Lung (tissue), 16 donors: ENCODE data around the gene UCMA. TPM values are rescaled to one million over a fixed set of nuclear protein-coding genes. Genes with fewer than 3 reads are reported as not detected.
"Not testable (repeated sequence)": the region's sequence is repeated elsewhere in the genome, so short reads cannot be mapped to it uniquely, and the experiment has no call there.

Source experiments
- ATAC-seq: fragments of 200-7000 bp; cut with Tn5 transposase; one replicate; pipeline ENCODE4 v1.9.1; 2020; ENCODE audit warnings: moderate number of reproducible peaks; ENCODE audit not compliant: insufficient read depth, low FRiP score
- DNase-seq, 3 donors: peaks; one replicate each; pipeline ENCODE4 v3.0.0-alpha.2; 2013 to 2017
- H3K27ac ChIP-seq, 2 donors: one replicate each; pipeline ENCODE4 v1.5.1; 2013; ENCODE audit warnings: mild to moderate bottlenecking in 2 of 2, moderate library complexity in 2 of 2, control low read depth in 1 of 2, inconsistent platforms in 1 of 2, low read depth in 1 of 2, low read length in 1 of 2
- H3K27me3 ChIP-seq, 3 donors: one replicate each; pipeline ENCODE4 v1.5.1; 2013; ENCODE audit warnings: low read length in 2 of 3; ENCODE audit not compliant: control insufficient read depth in 3 of 3, insufficient read depth in 3 of 3
- H3K36me3 ChIP-seq, 4 donors: one replicate each; pipeline ENCODE4 v1.5.1; 2013; ENCODE audit warnings: low read length in 4 of 4, mild to moderate bottlenecking in 1 of 4, moderate library complexity in 1 of 4; ENCODE audit not compliant: control insufficient read depth in 4 of 4, insufficient read depth in 4 of 4
- H3K4me1 ChIP-seq, 5 donors: one replicate each; pipeline ENCODE4 v1.5.1; 2013; ENCODE audit warnings: low read length in 5 of 5, mild to moderate bottlenecking in 2 of 5, moderate library complexity in 1 of 5; ENCODE audit not compliant: control insufficient read depth in 5 of 5, insufficient read depth in 5 of 5
- H3K4me3 ChIP-seq: one replicate; pipeline ENCODE4 v1.5.1; 2013; ENCODE audit warnings: mild to moderate bottlenecking, control low read depth, moderate library complexity
- H3K9ac ChIP-seq, 2 donors: one replicate each; pipeline ENCODE4 v1.5.1; 2013; ENCODE audit warnings: low read length in 2 of 2, control low read depth in 1 of 2; ENCODE audit not compliant: insufficient read depth in 1 of 2
- H3K9me3 ChIP-seq, 4 donors: one replicate each; pipeline ENCODE4 v1.5.1; 2013; ENCODE audit warnings: low read length in 3 of 4, mild to moderate bottlenecking in 1 of 4, moderate library complexity in 1 of 4; ENCODE audit not compliant: control insufficient read depth in 4 of 4, insufficient read depth in 3 of 4
- WGBS, 2 donors: extraction: QIAGEN DNeasy Blood & Tissue Kit; methylation state at CpG; one replicate each; pipeline ENCODE4 v1.1.7; 2013; 5-methylcytosine and 5-hydroxymethylcytosine counted together
- long read RNA-seq, 5 donors: transcript quantifications; one replicate each; lab custom pipeline, GENCODE V29; 2026
- polyA plus RNA-seq, 2 donors: library from polyadenylated mRNA; stranded (reverse); fragments of 200-250 nt; gene quantifications; one replicate each; pipeline ENCODE4 v1.2.1, GENCODE V29; 2013
- total RNA-seq, 2 donors: library from RNA; depleted of rRNA in 1 of 2; stranded (reverse); fragments of >200 nt in 1 of 2; gene quantifications; one replicate each; pipeline ENCODE4 v1.2.1, GENCODE V29; 2014 to 2021
- TF ChIP-seq, protein P1 (sequence below): IDR thresholded peaks from 2 replicates; pipeline ENCODE4 v1.5.1; 2012; ENCODE audit warnings: mild to moderate bottlenecking; ENCODE audit errors: control extremely low read depth, extremely low read depth
- donor health status: control.
- donor health status: control.
- donor health status: Bipolar disorder and iron deficiency.
- donor health status: healthy.
- donor health status: DM: yes; HTN: yes; CAD: no.

Gene UCMA, protein sequence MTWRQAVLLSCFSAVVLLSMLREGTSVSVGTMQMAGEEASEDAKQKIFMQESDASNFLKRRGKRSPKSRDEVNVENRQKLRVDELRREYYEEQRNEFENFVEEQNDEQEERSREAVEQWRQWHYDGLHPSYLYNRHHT
- total RNA-seq (under 1 TPM in 1 of 2 donors, not detected in 1; 0.91 TPM), polyA plus RNA-seq (not detected)
- long read RNA-seq, donor 1: 0 reads
- long read RNA-seq, donor 2: 0 reads
- long read RNA-seq, donor 3: 0 reads
- long read RNA-seq, donor 4: 0 reads
- long read RNA-seq, donor 5: 0 reads

DNA sequence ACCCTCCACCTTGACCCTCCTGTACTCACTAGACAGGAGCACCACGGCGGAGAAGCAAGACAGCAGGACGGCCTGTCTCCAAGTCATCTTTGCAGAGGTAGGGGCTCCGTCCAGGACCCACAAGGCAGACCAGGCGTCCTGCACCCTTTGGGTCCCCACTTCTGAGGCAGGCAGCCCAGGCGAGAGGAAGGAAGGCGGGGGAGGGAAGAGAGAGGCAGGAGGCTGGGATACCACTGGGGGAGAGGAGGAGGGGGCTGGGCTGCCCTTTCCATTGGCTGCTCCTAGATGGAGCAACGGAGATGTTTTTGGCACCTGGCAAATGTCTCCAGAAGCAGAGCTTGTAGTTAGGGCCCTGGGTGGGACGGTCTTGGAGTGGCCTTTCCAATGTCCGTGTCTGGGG is at the start of gene UCMA:
Gene UCMA (minus strand): TSS at position 203 of the 400 bp plus-strand sequence. CDS start 116 bp downstream, at position 87.
- 64 to 74% methylated on average over 10 of the region's 10 CpGs for WGBS, 2 donors

GRCh38 chr10:13282348-13282747 is 48.2 kb upstream of the UCMA start:
- H3K4me1 ChIP-seq, DNase-seq, ATAC-seq, H3K27me3 ChIP-seq, H3K27ac ChIP-seq, H3K4me3 ChIP-seq, H3K9me3 ChIP-seq, H3K9ac ChIP-seq: not testable (repeated sequence)
- WGBS, 2 donors: 96% methylated on average over 6 of the region's 6 CpGs
- H3K36me3 ChIP-seq: peaks cover 6 to 34% (median 11%) of the 10 kb centered on the region in 4 donors

More for the DNA sequence above, at the start of gene UCMA:
- Histone ChIP-seq H3K4me1 (no peaks in the 10 kb centered on the region), H3K9me3 (peaks cover 0 to 2% (median 0%) of the 10 kb centered on the region in 4 donors), H3K27ac (no peak within 1 kb of the TSS), H3K9ac (no peak within 1 kb of the TSS), H3K36me3 (no peaks in the 10 kb centered on the region), H3K27me3 (no peaks in the 10 kb centered on the region), H3K4me3 (no peak within 1 kb of the TSS)
- ATAC-seq: no peak
- DNase-seq: peak in 1 of 3 donors; percentile 41
- TF ChIP-seq, protein P1, sequence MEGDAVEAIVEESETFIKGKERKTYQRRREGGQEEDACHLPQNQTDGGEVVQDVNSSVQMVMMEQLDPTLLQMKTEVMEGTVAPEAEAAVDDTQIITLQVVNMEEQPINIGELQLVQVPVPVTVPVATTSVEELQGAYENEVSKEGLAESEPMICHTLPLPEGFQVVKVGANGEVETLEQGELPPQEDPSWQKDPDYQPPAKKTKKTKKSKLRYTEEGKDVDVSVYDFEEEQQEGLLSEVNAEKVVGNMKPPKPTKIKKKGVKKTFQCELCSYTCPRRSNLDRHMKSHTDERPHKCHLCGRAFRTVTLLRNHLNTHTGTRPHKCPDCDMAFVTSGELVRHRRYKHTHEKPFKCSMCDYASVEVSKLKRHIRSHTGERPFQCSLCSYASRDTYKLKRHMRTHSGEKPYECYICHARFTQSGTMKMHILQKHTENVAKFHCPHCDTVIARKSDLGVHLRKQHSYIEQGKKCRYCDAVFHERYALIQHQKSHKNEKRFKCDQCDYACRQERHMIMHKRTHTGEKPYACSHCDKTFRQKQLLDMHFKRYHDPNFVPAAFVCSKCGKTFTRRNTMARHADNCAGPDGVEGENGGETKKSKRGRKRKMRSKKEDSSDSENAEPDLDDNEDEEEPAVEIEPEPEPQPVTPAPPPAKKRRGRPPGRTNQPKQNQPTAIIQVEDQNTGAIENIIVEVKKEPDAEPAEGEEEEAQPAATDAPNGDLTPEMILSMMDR: no peak

DNA sequence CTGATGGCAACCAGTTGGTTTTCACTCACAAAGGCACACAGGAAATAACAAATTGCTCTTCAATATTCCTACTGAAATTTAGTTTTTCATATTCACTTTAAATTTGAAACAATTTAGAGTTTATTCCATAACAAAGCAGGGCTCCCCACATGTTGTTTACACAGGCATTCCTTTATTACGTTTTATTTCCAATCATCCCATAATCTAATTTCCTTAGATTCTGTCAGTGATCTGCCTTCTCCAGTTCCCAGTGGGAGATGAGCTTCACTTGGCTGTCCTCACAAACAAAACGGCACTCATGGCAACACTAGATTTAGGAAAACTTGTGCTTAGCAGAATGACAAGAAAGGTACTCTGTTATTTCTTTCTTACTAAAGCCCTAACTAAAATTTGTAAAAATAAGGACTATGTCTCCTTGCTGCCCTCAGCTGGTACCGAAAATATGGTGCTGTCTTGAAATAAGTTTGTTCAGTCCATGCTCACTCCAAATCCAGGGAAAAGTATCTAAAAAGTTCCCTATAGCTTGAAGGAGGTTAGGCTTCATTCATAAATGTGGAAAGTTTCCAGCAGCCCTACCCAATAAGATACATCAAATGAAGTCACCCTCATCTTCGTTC is 42.7 kb upstream of the UCMA start:
- no peaks in the 10 kb centered on the region for H3K27me3 ChIP-seq
- H3K4me3 ChIP-seq: no peak overlapping the region
- H3K36me3 ChIP-seq: peaks cover 0 to 19% (median 6%) of the 10 kb centered on the region in 4 donors
- TF ChIP-seq, protein P1: no peak
- WGBS, 2 donors: 66 to 79% methylated on average over 4 of the region's 4 CpGs
- no peaks in the 10 kb centered on the region for H3K9me3 ChIP-seq
- no peak overlapping the region for H3K9ac ChIP-seq
- ATAC-seq: no peak
- H3K4me1 ChIP-seq: peaks cover 0 to 19% (median 6%) of the 10 kb centered on the region in 5 donors
- DNase-seq: peak; percentile 47 to 86 (median 80)
- H3K27ac ChIP-seq: no peak overlapping the region

GRCh38 chr10:13276146-13276545 is 42.0 kb upstream of the UCMA start:
- WGBS, 2 donors: 97 to 99% methylated on average over 11 of the region's 11 CpGs
- H3K9ac ChIP-seq, H3K4me3 ChIP-seq, H3K9me3 ChIP-seq, ATAC-seq, H3K27ac ChIP-seq, H3K27me3 ChIP-seq, DNase-seq: not testable (repeated sequence)
- H3K4me1 ChIP-seq: peaks cover 0 to 27% (median 6%) of the 10 kb centered on the region in 5 donors
- peaks cover 0 to 15% (median 3%) of the 10 kb centered on the region in 4 donors for H3K36me3 ChIP-seq
